HepG2 (cell line): Measurements from ENCODE around the gene MRPL38. TPM values are rescaled to one million over a fixed set of nuclear protein-coding genes. Genes with fewer than 3 reads are reported as not detected.

Experiments
- HMGXB4 ChIP-seq, 2 experiments: sonication (generic) in 1 of 2; formaldehyde crosslinking in 1 of 2; IDR thresholded peaks; 2 replicates each; pipeline versions ENCODE4 v1.4.0 to v1.6.1; 2018 to 2020; ENCODE audit warnings: missing genetic modification reagents in 2 of 2, borderline replicate concordance in 1 of 2, low read depth in 1 of 2, mild to moderate bottlenecking in 1 of 2, missing biosample characterization in 1 of 2
- ISX ChIP-seq: sonication (generic); formaldehyde crosslinking; conservative IDR thresholded peaks from 2 replicates; pipeline ENCODE4 v1.5.0; 2020; ENCODE audit warnings: missing genetic modification reagents
- KMT2B ChIP-seq: IDR thresholded peaks from 2 replicates; pipeline ENCODE4 v1.6.1; 2016; ENCODE audit warnings: missing genetic modification reagents, missing compliant biosample characterization
- NPAS2 ChIP-seq: sonication (generic); formaldehyde crosslinking; IDR thresholded peaks from 2 replicates; pipeline ENCODE4 v1.8.0; 2022; ENCODE audit warnings: mild to moderate bottlenecking, missing genetic modification reagents, borderline replicate concordance
- PITX1 ChIP-seq: sonication (generic); formaldehyde crosslinking; IDR thresholded peaks from 2 replicates; pipeline ENCODE4 v1.5.1; 2020; ENCODE audit warnings: mild to moderate bottlenecking, missing genetic modification reagents
- PLSCR1 ChIP-seq: sonication (generic); formaldehyde crosslinking; IDR thresholded peaks from 2 replicates; pipeline ENCODE4 v1.5.0; 2020; ENCODE audit warnings: missing genetic modification reagents, mild to moderate bottlenecking, borderline replicate concordance
- SMARCC2 ChIP-seq: fragments of 450-650 bp; IDR thresholded peaks from 2 replicates; pipeline ENCODE4 v1.6.1; 2017; ENCODE audit warnings: antibody characterized with exemption, mild to moderate bottlenecking
- TFDP2 ChIP-seq: sonication (generic); formaldehyde crosslinking; IDR thresholded peaks from 2 replicates; pipeline ENCODE4 v1.4.0; 2020; ENCODE audit warnings: missing genetic modification reagents
- ZNF12 ChIP-seq: sonication (generic); formaldehyde crosslinking; IDR thresholded peaks from 2 replicates; pipeline ENCODE4 v1.5.0; 2020; ENCODE audit warnings: missing genetic modification reagents
- ZNF275 ChIP-seq: sonication (generic); formaldehyde crosslinking; IDR thresholded peaks from 2 replicates; pipeline ENCODE4 v1.8.0; 2022; ENCODE audit warnings: missing genetic modification reagents, mild to moderate bottlenecking, inconsistent platforms, borderline replicate concordance
- ZNF468 ChIP-seq: sonication (generic); formaldehyde crosslinking; IDR thresholded peaks from 2 replicates; pipeline ENCODE4 v1.8.0; 2022; ENCODE audit warnings: mild to moderate bottlenecking, moderate library complexity, missing genetic modification reagents
- ZNF558 ChIP-seq: sonication (generic); formaldehyde crosslinking; IDR thresholded peaks from 2 replicates; pipeline ENCODE4 v1.9.0; 2022; ENCODE audit warnings: mild to moderate bottlenecking, missing genetic modification reagents, borderline replicate concordance
- polyA plus RNA-seq, 8 experiments: library from polyadenylated mRNA; depleted of rRNA in 3 of 8; stranded (reverse) in 7 of 8; unstranded in 1 of 8; fragments of >200 nt; fragmentation: Illumina TruSeq in 4 of 8; extraction: Trizol in 4 of 8; gene quantifications; 2 replicates each; pipeline versions ENCODE4 v1.2.1 to v1.2.3, GENCODE V29; 2011 to 2016; ENCODE audit warnings: low read depth in 4 of 8, missing spikeins in 1 of 8, mixed read lengths in 1 of 8; ENCODE audit not compliant: insufficient read depth in 1 of 8
- total RNA-seq, 5 experiments: library from RNA; depleted of rRNA; stranded (reverse); fragments of >200 nt; fragmentation: Illumina TruSeq; extraction: Trizol; gene quantifications; 2 replicates each; pipeline ENCODE4 v1.2.3, GENCODE V29; 2016; ENCODE audit warnings: low read depth in 1 of 5
- TF ChIP-seq, protein P1 (sequence below): sonication (generic); formaldehyde crosslinking; IDR thresholded peaks from 2 replicates; pipeline ENCODE4 v1.5.1; 2020; ENCODE audit warnings: missing genetic modification reagents, mild to moderate bottlenecking, borderline replicate concordance
- TF ChIP-seq, protein P2 (sequence below): sonication (generic); formaldehyde crosslinking; IDR thresholded peaks from 2 replicates; pipeline ENCODE4 v1.4.0; 2020; ENCODE audit warnings: mild to moderate bottlenecking, missing genetic modification reagents
- TF ChIP-seq, protein P3 (sequence below): IDR thresholded peaks from 2 replicates; pipeline ENCODE4 v1.6.1; 2012; ENCODE audit warnings: low read depth, low read length, improper control_type of control experiment
- TF ChIP-seq, protein P4 (sequence below): sonication (generic); formaldehyde crosslinking; conservative IDR thresholded peaks from 2 replicates; pipeline ENCODE4 v1.8.0; 2022; ENCODE audit warnings: low read depth, missing genetic modification reagents

MRPL38 gene
- total and polyA plus RNA-seq, 2 of the 13 experiments (the other 11 are each of a cell fraction or from before 2014, with no cell fraction given): 83.7 to 125 TPM

DNA sequence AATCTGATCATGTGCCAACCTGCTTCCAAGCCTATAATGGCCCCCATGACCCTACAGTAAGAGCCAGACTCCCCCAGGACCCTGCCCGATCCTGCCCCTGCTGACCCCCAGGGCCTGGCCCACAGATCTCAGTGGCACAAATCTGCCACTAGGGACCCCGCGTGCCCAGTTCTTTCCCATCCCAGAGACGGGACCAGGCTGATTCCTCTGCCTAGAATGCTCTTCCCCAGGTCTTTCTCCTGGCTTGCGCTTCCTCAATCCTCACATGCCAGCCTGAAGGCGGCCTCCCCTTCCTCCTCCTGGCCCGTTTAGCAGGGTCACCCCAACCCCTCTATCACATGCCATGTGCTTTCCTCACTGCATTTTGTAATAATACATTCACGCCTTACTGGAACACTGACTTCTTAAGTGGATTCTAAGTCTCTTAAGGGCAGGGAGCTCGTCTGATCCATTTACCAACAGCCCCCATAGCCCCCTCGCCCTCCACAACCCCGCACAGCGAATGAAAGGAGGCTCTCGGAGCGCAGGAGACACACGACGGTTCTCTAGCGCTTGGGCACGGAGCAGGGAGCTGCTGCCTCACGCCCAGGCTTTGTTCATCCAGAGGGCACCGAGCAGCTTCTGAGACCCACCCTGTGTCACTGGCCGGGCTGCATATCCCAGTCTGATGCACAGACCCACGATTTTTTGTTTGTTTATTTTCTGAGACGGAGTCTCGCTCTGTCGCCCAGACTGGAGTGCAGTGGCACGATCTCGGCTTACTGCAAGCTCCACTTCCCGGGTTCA, 9.1 kb downstream of the MRPL38 start (continued):
- TF ChIP-seq, protein P1, sequence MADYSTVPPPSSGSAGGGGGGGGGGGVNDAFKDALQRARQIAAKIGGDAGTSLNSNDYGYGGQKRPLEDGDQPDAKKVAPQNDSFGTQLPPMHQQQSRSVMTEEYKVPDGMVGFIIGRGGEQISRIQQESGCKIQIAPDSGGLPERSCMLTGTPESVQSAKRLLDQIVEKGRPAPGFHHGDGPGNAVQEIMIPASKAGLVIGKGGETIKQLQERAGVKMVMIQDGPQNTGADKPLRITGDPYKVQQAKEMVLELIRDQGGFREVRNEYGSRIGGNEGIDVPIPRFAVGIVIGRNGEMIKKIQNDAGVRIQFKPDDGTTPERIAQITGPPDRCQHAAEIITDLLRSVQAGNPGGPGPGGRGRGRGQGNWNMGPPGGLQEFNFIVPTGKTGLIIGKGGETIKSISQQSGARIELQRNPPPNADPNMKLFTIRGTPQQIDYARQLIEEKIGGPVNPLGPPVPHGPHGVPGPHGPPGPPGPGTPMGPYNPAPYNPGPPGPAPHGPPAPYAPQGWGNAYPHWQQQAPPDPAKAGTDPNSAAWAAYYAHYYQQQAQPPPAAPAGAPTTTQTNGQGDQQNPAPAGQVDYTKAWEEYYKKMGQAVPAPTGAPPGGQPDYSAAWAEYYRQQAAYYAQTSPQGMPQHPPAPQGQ (CRISPR knock-in tag): no peak
- TF ChIP-seq ZNF12 (CRISPR knock-in tag) (no peak), ISX (0 out of 2 replicates have a peak, but pooled peaks have one; percentile 53), KMT2B (no peak), SMARCC2 (no peak), NPAS2 (no peak), ZNF468 (CRISPR knock-in tag) (peak; percentile 61; the same call in 1 of the 2 replicates), ZNF558 (CRISPR knock-in tag) (peak; percentile 55; the same call in 1 of the 2 replicates), PLSCR1 (CRISPR knock-in tag) (no peak), PITX1 (CRISPR knock-in tag) (peak; percentile 47; the same call in 1 of the 2 replicates), HMGXB4 (CRISPR knock-in tag; IDR thresholded peaks at IDR 0.05; ENCODE audit: borderline replicate concordance in 1 of 2, low read depth in 1 of 2) (peak in 1 of 2 experiments; percentile 10; a peak in 2 of 4 replicates), ZNF275 (CRISPR knock-in tag) (no peak), TFDP2 (no peak)
- TF ChIP-seq, protein P2, sequence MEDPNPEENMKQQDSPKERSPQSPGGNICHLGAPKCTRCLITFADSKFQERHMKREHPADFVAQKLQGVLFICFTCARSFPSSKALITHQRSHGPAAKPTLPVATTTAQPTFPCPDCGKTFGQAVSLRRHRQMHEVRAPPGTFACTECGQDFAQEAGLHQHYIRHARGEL (CRISPR knock-in tag): no peak
- TF ChIP-seq, protein P3, sequence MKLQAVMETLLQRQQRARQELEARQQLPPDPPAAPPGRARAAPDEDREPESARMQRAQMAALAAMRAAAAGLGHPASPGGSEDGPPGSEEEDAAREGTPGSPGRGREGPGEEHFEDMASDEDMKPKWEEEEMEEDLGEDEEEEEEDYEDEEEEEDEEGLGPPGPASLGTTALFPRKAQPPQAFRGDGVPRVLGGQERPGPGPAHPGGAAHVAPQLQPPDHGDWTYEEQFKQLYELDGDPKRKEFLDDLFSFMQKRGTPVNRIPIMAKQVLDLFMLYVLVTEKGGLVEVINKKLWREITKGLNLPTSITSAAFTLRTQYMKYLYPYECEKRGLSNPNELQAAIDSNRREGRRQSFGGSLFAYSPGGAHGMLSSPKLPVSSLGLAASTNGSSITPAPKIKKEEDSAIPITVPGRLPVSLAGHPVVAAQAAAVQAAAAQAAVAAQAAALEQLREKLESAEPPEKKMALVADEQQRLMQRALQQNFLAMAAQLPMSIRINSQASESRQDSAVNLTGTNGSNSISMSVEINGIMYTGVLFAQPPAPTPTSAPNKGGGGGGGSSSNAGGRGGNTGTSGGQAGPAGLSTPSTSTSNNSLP: no peak
- TF ChIP-seq, protein P4, sequence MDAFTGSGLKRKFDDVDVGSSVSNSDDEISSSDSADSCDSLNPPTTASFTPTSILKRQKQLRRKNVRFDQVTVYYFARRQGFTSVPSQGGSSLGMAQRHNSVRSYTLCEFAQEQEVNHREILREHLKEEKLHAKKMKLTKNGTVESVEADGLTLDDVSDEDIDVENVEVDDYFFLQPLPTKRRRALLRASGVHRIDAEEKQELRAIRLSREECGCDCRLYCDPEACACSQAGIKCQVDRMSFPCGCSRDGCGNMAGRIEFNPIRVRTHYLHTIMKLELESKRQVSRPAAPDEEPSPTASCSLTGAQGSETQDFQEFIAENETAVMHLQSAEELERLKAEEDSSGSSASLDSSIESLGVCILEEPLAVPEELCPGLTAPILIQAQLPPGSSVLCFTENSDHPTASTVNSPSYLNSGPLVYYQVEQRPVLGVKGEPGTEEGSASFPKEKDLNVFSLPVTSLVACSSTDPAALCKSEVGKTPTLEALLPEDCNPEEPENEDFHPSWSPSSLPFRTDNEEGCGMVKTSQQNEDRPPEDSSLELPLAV (CRISPR knock-in tag): no peak
